ENCODE measurements around the gene EMB.
A peak's percentile ranks its signal among the peaks of the same experiment; 100 is the strongest.
"Not testable (repeated sequence)": the region's sequence is repeated elsewhere in the genome, so short reads cannot be mapped to it uniquely, and the experiment has no call there.

EMB gene

DNA sequence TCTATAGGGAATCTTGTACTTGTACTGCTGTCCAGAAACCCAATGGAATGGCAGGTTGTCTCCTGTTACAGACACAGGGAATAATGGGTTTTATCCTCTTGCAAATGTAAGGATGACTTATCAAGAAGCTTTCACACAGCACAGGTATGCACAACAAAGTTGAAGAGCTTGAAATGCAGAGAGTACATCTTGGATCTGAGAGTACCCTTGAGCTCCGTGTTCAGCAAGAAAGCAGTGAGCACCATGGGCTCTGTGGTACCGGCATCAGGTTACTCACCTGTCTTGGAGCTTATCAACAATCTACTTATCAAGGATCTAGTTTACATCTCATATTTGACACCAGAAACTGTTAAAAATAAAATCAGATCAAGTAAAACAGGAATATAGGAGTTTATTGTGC, 22.0 kb upstream of the EMB start:
- Histone ChIP-seq H3K27me3 (ENCODE audit: insufficient read depth, poor library complexity, severe bottlenecking) (no peaks in the 10 kb centered on the region), H3K27ac (replicated peaks) (no peak overlapping the region), H3K4me3 (replicated peaks; ENCODE audit: insufficient read depth, low read length) (no peak overlapping the region)
- DNase-seq (ENCODE audit: low read depth in 1 of 2, low spot score in 1 of 2) = no peak
- TF ChIP-seq SPI1 (IDR thresholded peaks at IDR 0.05; ENCODE audit: borderline replicate concordance, low read depth) = no peak
- no peak for TF ChIP-seq CTCF (IDR thresholded peaks at IDR 0.05; ENCODE audit: insufficient read depth, low read length)
- no peak for TF ChIP-seq POLR2AphosphoS5 (IDR thresholded peaks at IDR 0.05; ENCODE audit: low read depth)
- no peak for TF ChIP-seq GABPA (IDR thresholded peaks at IDR 0.05; ENCODE audit: low read depth)
- TF ChIP-seq REST (IDR thresholded peaks at IDR 0.05; ENCODE audit: insufficient replicate concordance, low read depth) = no peak

DNA sequence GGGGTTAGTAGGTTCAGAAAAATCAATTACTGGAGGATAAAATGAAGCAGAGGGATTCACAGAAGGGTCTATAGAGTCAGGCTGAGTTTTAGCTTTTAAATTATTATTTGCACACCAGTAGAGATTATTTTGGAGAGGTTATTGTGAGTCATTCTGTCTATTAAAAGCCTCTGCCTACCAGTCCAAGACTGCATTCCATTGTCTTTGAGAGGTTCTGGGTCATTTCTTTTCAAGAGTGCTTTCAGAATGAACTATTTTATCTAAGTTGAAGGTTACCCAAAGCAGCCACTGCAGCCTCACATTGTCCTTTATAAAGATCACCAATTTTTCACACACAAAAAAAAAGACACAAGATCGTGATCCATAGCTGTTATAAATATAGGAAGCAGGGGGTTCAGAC, 21.5 kb upstream of the EMB start:
- not testable (repeated sequence) for H3K27me3 ChIP-seq (ENCODE audit: insufficient read depth, poor library complexity, severe bottlenecking); DNase-seq (ENCODE audit: low read depth in 1 of 2, low spot score in 1 of 2); H3K4me3 ChIP-seq (replicated peaks; ENCODE audit: insufficient read depth, low read length); H3K27ac ChIP-seq (replicated peaks)

DNA sequence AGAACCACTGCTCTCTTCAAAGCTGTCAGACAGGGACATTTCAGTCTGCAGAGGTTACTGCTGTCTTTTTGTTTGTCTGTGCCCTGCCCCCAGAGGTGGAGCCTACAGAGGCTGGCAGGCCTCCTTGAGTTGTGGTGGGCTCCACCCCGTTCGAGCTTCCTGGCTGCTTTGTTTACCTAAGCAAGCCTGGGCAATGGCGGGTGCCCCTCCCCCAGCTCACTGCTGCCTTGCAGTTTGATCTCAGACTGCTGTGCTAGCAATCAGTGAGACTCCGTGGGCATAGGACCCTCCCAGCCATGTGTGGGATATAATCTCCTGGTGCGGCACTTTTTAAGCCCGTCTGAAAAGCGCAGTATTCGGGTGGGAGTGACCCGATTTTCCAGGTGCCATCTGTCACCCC, 17.3 kb upstream of the EMB start:
- DNase-seq (ENCODE audit: low read depth in 1 of 2, low spot score in 1 of 2); H3K27ac ChIP-seq (replicated peaks); H3K4me3 ChIP-seq (replicated peaks; ENCODE audit: insufficient read depth, low read length); H3K27me3 ChIP-seq (ENCODE audit: insufficient read depth, poor library complexity, severe bottlenecking): not testable (repeated sequence)

DNA sequence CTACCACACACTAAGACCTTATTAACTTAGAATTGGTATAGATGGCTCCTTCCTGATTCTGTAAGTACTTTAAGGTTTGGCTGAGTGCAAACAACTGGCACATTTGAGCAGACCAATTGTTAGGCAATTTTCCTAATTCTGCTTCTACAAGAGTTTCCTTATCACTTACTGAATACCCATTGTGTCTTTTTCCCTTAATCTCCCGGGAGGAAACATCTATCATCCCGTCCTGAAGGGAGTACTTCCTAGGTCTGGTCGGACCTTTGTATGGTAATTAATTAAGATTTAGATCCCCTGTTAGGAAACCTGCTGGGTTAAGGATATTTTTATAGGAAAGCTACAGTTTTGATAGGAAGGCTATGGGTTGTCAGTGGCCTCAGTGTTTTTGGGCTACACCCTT, 8.2 kb upstream of the EMB start:
- not testable (repeated sequence) for H3K27me3 ChIP-seq (ENCODE audit: insufficient read depth, poor library complexity, severe bottlenecking); DNase-seq (ENCODE audit: low read depth in 1 of 2, low spot score in 1 of 2); H3K4me3 ChIP-seq (replicated peaks; ENCODE audit: insufficient read depth, low read length)
- H3K27ac ChIP-seq (replicated peaks) = peak overlapping the region; percentile 46

- TF ChIP-seq REST (IDR thresholded peaks at IDR 0.05; ENCODE audit: insufficient replicate concordance, low read depth) (no peak), GABPA (IDR thresholded peaks at IDR 0.05; ENCODE audit: low read depth) (no peak), POLR2AphosphoS5 (IDR thresholded peaks at IDR 0.05; ENCODE audit: low read depth) (no peak), CTCF (IDR thresholded peaks at IDR 0.05; ENCODE audit: insufficient read depth, low read length) (no peak), SPI1 (IDR thresholded peaks at IDR 0.05; ENCODE audit: borderline replicate concordance, low read depth) (no peak)
- Histone ChIP-seq H3K4me3 (replicated peaks; ENCODE audit: insufficient read depth, low read length) (no peak overlapping the region), H3K27me3 (ENCODE audit: insufficient read depth, poor library complexity, severe bottlenecking) (no peaks in the 10 kb centered on the region), H3K27ac (replicated peaks) (no peak overlapping the region)
- DNase-seq (ENCODE audit: low read depth in 1 of 2, low spot score in 1 of 2) = no peak
Measured at GRCh38 chr5:50447941-50448340, 6.9 kb upstream of the EMB start.
